GM12878 (cell line): ENCODE data around the gene SENP7. TPM values are rescaled to one million over a fixed set of nuclear protein-coding genes. Genes with fewer than 3 reads are reported as not detected.

Experiments used
- ATAC-seq: fragments of 200-7000 bp; cut with Tn5 transposase; 3 replicates; pipeline ENCODE4 v1.9.1; 2020; ENCODE audit warnings: mild to moderate bottlenecking, moderate library complexity
- BruUV-seq: library from RNA; stranded (reverse); fragments of 400-500 nt; replicated peaks from 2 replicates; lab custom pipeline; 2021; lab: Mats Ljungman, UMichigan
- CTCF ChIA-PET: fragments of 300-600 bp; sonication (Branson Sonifier 250); formaldehyde crosslinking; extraction: SDS; loops from one replicate; lab custom pipeline; 2021; ENCODE audit warnings: inconsistent platforms; lab: Yijun Ruan, JAX
- POLR2A ChIA-PET: fragments of 350-600 bp; formaldehyde crosslinking; extraction: SDS; loops from one replicate; lab custom pipeline; 2021; ENCODE audit warnings: inconsistent platforms; lab: Charles Lee
- RAD21 ChIA-PET: fragments of 300-600 bp; sonication (Branson Sonifier 250); formaldehyde crosslinking; loops from one replicate; lab custom pipeline; 2023; ENCODE audit warnings: antibody characterized with exemption; ENCODE audit not compliant: unreplicated experiment; lab: Charles Lee
- SMC1A ChIA-PET: fragments of 300-600 bp; sonication (Branson Sonifier 250); formaldehyde crosslinking; loops from one replicate; lab custom pipeline; 2023; ENCODE audit not compliant: unreplicated experiment, uncharacterized antibody; lab: Charles Lee
- DNase-seq: peaks from one replicate; pipeline ENCODE4 v3.0.0-alpha.2; 2011; ENCODE audit warnings: low read depth, low spot score
- FAIRE-seq: peaks from 3 replicates; lab custom pipeline; 2011; peaks lifted over from hg19 to GRCh38; lab: Jason Lieb, UNC
- H2AFZ ChIP-seq: 2 replicates; pipeline ENCODE4 v1.6.0; 2011; ENCODE audit warnings: low read depth, low read length, control low read depth; ENCODE audit not compliant: control insufficient read depth
- H3K27ac ChIP-seq: 2 replicates; pipeline ENCODE4 v1.5.1; 2011; ENCODE audit warnings: control low read depth; ENCODE audit not compliant: control insufficient read depth, insufficient read depth
- H3K27me3 ChIP-seq, 2 experiments: replicated peaks in 1 of 2; 2 replicates each; pipeline versions ENCODE4 v1.6.0 to v1.6.1; 2011; ENCODE audit warnings: low read length in 1 of 2; ENCODE audit not compliant: control insufficient read depth in 2 of 2, insufficient read depth in 2 of 2
- H3K36me3 ChIP-seq, 2 experiments: 2 replicates each; pipeline ENCODE4 v1.5.1; 2011; ENCODE audit warnings: low read length in 1 of 2; ENCODE audit not compliant: control insufficient read depth in 2 of 2, insufficient read depth in 2 of 2
- H3K4me1 ChIP-seq: 2 replicates; pipeline ENCODE4 v1.6.1; 2011; ENCODE audit warnings: mild to moderate bottlenecking, low read length, moderate library complexity, mixed read lengths; ENCODE audit not compliant: control insufficient read depth, insufficient read depth
- H3K4me2 ChIP-seq: 2 replicates; pipeline ENCODE4 v1.6.0; 2011; ENCODE audit warnings: control low read depth; ENCODE audit not compliant: control insufficient read depth, insufficient read depth
- H3K4me3 ChIP-seq: fragments of 200-600 bp; sonication (generic); 2 replicates; pipeline ENCODE4 v1.5.1; 2016
- H3K79me2 ChIP-seq: 2 replicates; pipeline ENCODE4 v1.6.0; 2011; ENCODE audit warnings: low read length; ENCODE audit not compliant: control insufficient read depth, insufficient read depth
- H3K9ac ChIP-seq: 2 replicates; pipeline ENCODE4 v1.8.0; 2011; ENCODE audit warnings: low read length, control low read depth, mixed read lengths; ENCODE audit not compliant: control insufficient read depth, insufficient read depth
- H3K9me3 ChIP-seq: replicated peaks from 3 replicates; pipeline ENCODE4 v1.5.1; 2011; ENCODE audit warnings: mild to moderate bottlenecking, low read length; ENCODE audit not compliant: control insufficient read depth, insufficient read depth
- H4K20me1 ChIP-seq: 2 replicates; pipeline ENCODE4 v1.6.0; 2011; ENCODE audit not compliant: control insufficient read depth, insufficient read depth
- BHLHE40 ChIP-seq, 2 experiments: fragments of 450-650 bp in 1 of 2; IDR thresholded peaks; 2 replicates each; pipeline ENCODE4 v1.6.1; 2011 to 2017; ENCODE audit warnings: low read depth in 2 of 2, borderline replicate concordance in 1 of 2, improper control_type of control experiment in 1 of 2, low read length in 1 of 2, mild to moderate bottlenecking in 1 of 2
- CREB1 ChIP-seq: IDR thresholded peaks from 2 replicates; pipeline ENCODE4 v1.6.1; 2012; ENCODE audit warnings: low read depth, mild to moderate bottlenecking, inconsistent platforms
- DPF2 ChIP-seq: fragments of 450-650 bp; IDR thresholded peaks from 2 replicates; pipeline ENCODE4 v1.6.1; 2017; ENCODE audit warnings: mild to moderate bottlenecking
- HCFC1 ChIP-seq: fragments of 150-350 bp; IDR thresholded peaks from 2 replicates; pipeline ENCODE4 v1.6.1; 2014; ENCODE audit warnings: low read length
- HDGF ChIP-seq: fragments of 450-650 bp; IDR thresholded peaks from 2 replicates; pipeline ENCODE4 v1.6.1; 2016; ENCODE audit warnings: antibody characterized with exemption
- LARP7 ChIP-seq: fragments of 450-650 bp; IDR thresholded peaks from 2 replicates; pipeline ENCODE4 v1.6.1; 2017; ENCODE audit warnings: mild to moderate bottlenecking
- MTA3 ChIP-seq: IDR thresholded peaks from 2 replicates; pipeline ENCODE4 v1.6.1; 2012; ENCODE audit warnings: low read length, inconsistent platforms, borderline replicate concordance
- NFXL1 ChIP-seq: fragments of 450-650 bp; IDR thresholded peaks from 2 replicates; pipeline ENCODE4 v1.6.1; 2017; ENCODE audit warnings: antibody characterized with exemption, mild to moderate bottlenecking, borderline replicate concordance
- NR2C1 ChIP-seq: fragments of 450-650 bp; IDR thresholded peaks from 2 replicates; pipeline ENCODE4 v1.6.1; 2017; ENCODE audit warnings: antibody characterized with exemption, mild to moderate bottlenecking, moderate library complexity
- PAX5 ChIP-seq: IDR thresholded peaks from 2 replicates; pipeline ENCODE4 v1.6.1; 2011; ENCODE audit warnings: low read depth, low read length, borderline replicate concordance
- RAD21 ChIP-seq: IDR thresholded peaks from 2 replicates; pipeline ENCODE4 v1.6.1; 2011; ENCODE audit warnings: mild to moderate bottlenecking, low read depth, low read length, moderate library complexity; ENCODE audit not compliant: insufficient read depth
- SIX5 ChIP-seq: IDR thresholded peaks from 2 replicates; pipeline ENCODE4 v1.6.1; 2011; ENCODE audit warnings: mild to moderate bottlenecking, low read depth, low read length, moderate library complexity; ENCODE audit not compliant: severe bottlenecking
- SREBF2 ChIP-seq: IDR thresholded peaks from 2 replicates; pipeline ENCODE4 v1.6.1; 2012; ENCODE audit warnings: mild to moderate bottlenecking, low read length
- TAF1 ChIP-seq: IDR thresholded peaks from 2 replicates; pipeline ENCODE4 v1.6.1; 2011; ENCODE audit warnings: mild to moderate bottlenecking, low read depth, low read length, borderline replicate concordance
- ZNF274 ChIP-seq: IDR thresholded peaks from one replicate; pipeline ENCODE4 v1.8.0; 2011; ENCODE audit not compliant: insufficient read length, insufficient read depth
- WGBS: methylation state at CpG from one replicate; pipeline ENCODE4 v1.1.6; 2016; ENCODE audit warnings: low lambda C conversion rate; ENCODE audit not compliant: insufficient replicate concordance, insufficient coverage; ENCODE audit errors: missing lambda C conversion rate; 5-methylcytosine and 5-hydroxymethylcytosine counted together
- in situ Hi-C: fragments of 300-500 bp; cut with MboI; formaldehyde crosslinking; loops from 9 replicates; pipeline ENCODE4 v1.14.3; 2018; ENCODE audit warnings: mixed read lengths
- intact Hi-C: fragments of 100-400 bp; cut with micrococcal nuclease; formaldehyde crosslinking; loops from one replicate; pipeline ENCODE4 v1.14.2; 2022; ENCODE audit not compliant: unreplicated experiment
- polyA plus RNA-seq, 11 experiments: library from polyadenylated mRNA; depleted of rRNA in 4 of 11; unstranded in 6 of 11; stranded (reverse) in 5 of 11; fragments of >200 nt; fragmentation: Nextera tagmentation in 4 of 11; fragmentation: Illumina TruSeq in 1 of 11; extraction: Ambion mirVana in 4 of 11; extraction: Trizol in 1 of 11; gene quantifications; 1 replicate in 1 of 11; 2 replicates in 10 of 11; pipeline versions ENCODE4 v1.2.1 to v1.2.3, GENCODE V29; 2011 to 2016; ENCODE audit warnings: inconsistent platforms in 2 of 11, missing spikeins in 2 of 11, low read depth in 1 of 11
- total RNA-seq, 4 experiments: library from RNA; depleted of rRNA in 3 of 4; stranded (reverse); fragments of >200 nt in 3 of 4; fragmentation: Illumina TruSeq in 1 of 4; extraction: Trizol in 1 of 4; gene quantifications; 2 replicates each; pipeline versions ENCODE4 v1.2.1 to v1.2.3, GENCODE V29; 2013 to 2021
- TF ChIP-seq, protein P1 (sequence below): IDR thresholded peaks from 2 replicates; pipeline ENCODE4 v1.6.1; 2011; ENCODE audit warnings: borderline replicate concordance, low read depth, mild to moderate bottlenecking, moderate library complexity, low read length; ENCODE audit not compliant: insufficient read depth, poor library complexity, severe bottlenecking
- TF ChIP-seq, protein P2 (sequence below): fragments of 450-650 bp; IDR thresholded peaks from 2 replicates; pipeline ENCODE4 v1.6.1; 2017; ENCODE audit warnings: mild to moderate bottlenecking
- TF ChIP-seq, protein P3 (sequence below): fragments of 450-650 bp; IDR thresholded peaks from 2 replicates; pipeline ENCODE4 v1.6.1; 2016; ENCODE audit warnings: mild to moderate bottlenecking
- TF ChIP-seq, protein P4 (sequence below): IDR thresholded peaks from 2 replicates; pipeline ENCODE4 v1.6.1; 2012; ENCODE audit warnings: low read depth, low read length, improper control_type of control experiment

SENP7 gene
- total and polyA plus RNA-seq, 10 of the 15 experiments (the other 5 are each of a cell fraction or from before 2014, with no cell fraction given): 2.6 to 14.7 (median 8.3) TPM

DNA sequence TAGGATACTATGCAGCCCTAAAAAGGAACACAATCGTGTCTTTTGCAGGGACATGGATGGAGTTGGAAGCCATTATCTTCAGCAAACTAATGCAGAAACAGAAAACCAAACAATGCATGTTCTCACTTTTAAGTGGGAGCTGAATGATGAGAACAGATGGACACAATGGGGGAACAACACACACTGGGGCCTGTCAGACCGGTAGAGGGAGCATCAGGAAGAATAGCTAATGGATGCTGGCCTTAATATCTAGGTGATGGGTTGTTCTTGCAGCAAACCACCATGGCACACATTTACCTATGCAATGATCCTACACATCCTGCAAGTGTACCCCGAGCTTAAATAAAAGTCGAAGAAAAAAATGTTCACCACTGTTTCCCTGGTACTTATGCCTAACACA lies 17.5 kb downstream of the SENP7 start (continued):
- TF ChIP-seq SIX5 (no peak), SREBF2 (no peak), ZNF274 (no peak)
- TF ChIP-seq, all 136 proteins: peak for 0

DNA sequence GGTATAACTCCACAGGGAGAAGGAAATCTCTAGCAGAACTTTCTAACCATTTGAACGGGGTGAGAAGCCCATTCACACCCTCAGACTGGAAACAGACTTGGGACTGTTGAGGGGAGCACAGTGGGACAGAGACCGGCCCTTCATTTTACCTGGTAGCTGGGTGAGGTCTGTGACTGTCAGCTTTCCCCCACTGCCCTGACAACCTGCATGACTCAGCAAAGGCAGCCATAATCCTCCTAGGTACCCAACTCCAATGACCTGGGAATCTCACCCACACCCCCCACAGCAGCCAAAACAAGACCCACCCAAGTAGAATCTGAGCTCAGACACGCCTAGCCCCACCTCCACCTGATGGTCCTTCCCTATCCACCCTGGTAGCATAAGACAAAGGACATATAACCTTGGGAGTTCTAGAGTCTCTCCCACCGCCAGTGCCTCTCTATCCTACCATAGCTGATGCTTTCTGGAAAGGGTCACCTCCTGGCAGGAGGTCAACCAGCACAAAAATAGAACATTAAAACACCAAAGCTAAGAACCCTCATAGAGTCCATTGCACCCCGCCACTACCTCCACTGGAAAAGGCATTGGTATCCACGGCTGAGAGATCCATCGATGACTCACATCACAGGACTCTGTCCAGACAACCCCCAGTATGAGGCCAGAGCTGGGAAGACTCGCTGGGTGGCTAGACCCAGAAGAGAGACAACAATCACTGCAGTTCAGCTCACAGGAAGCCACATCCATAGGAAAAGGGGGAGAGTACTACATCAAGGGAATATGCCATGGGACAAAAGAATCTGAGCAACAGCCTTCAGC lies 28.0 kb downstream of the SENP7 start:
- no peak overlapping the region for H3K4me3 ChIP-seq
- H3K4me1 ChIP-seq: no peaks in the 10 kb centered on the region
- no peaks in the 10 kb centered on the region; a peak in 1 of 4 replicates for H3K36me3 ChIP-seq
- H3K27ac ChIP-seq: no peak overlapping the region
- H4K20me1 ChIP-seq: no peaks in the 10 kb centered on the region
- WGBS: 80% methylated on average over 8 of the region's 8 CpGs
- no peaks in the 10 kb centered on the region for H3K9me3 ChIP-seq
- FAIRE-seq (no peak), DNase-seq (no peak), ATAC-seq (no peak)
- SMC1A ChIA-PET: interaction anchor here (0.5 to 1.0 kb wide), 3 partner anchors 20 to 659 kb away, joined by 3 read pairs; no protein-coding TSS in a partner anchor
- H3K9ac ChIP-seq: no peak overlapping the region
- CTCF ChIA-PET: interaction anchor here (0.5 kb wide), 1 partner anchor 762 kb away, joined by 7 read pairs; no protein-coding TSS in a partner anchor
- intact Hi-C loops (no loop called here), in situ Hi-C loops (no loop called here)
- H2AFZ ChIP-seq: no peak overlapping the region
- TF ChIP-seq HCFC1 (no peak), RAD21 (no peak), NFXL1 (no peak), HDGF (no peak), LARP7 (no peak), TAF1 (no peak), MTA3 (no peak), DPF2 (no peak), NR2C1 (no peak), PAX5 (no peak), CREB1 (no peak), BHLHE40 (IDR thresholded peaks at IDR 0.05; ENCODE audit: borderline replicate concordance in 1 of 2, low read depth in 2 of 2, low read length in 1 of 2) (no peak)
- TF ChIP-seq, protein P1, sequence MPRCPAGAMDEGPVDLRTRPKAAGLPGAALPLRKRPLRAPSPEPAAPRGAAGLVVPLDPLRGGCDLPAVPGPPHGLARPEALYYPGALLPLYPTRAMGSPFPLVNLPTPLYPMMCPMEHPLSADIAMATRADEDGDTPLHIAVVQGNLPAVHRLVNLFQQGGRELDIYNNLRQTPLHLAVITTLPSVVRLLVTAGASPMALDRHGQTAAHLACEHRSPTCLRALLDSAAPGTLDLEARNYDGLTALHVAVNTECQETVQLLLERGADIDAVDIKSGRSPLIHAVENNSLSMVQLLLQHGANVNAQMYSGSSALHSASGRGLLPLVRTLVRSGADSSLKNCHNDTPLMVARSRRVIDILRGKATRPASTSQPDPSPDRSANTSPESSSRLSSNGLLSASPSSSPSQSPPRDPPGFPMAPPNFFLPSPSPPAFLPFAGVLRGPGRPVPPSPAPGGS: no peak
- TF ChIP-seq, protein P2, sequence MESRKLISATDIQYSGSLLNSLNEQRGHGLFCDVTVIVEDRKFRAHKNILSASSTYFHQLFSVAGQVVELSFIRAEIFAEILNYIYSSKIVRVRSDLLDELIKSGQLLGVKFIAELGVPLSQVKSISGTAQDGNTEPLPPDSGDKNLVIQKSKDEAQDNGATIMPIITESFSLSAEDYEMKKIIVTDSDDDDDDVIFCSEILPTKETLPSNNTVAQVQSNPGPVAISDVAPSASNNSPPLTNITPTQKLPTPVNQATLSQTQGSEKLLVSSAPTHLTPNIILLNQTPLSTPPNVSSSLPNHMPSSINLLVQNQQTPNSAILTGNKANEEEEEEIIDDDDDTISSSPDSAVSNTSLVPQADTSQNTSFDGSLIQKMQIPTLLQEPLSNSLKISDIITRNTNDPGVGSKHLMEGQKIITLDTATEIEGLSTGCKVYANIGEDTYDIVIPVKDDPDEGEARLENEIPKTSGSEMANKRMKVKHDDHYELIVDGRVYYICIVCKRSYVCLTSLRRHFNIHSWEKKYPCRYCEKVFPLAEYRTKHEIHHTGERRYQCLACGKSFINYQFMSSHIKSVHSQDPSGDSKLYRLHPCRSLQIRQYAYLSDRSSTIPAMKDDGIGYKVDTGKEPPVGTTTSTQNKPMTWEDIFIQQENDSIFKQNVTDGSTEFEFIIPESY: no peak
- TF ChIP-seq, protein P3, sequence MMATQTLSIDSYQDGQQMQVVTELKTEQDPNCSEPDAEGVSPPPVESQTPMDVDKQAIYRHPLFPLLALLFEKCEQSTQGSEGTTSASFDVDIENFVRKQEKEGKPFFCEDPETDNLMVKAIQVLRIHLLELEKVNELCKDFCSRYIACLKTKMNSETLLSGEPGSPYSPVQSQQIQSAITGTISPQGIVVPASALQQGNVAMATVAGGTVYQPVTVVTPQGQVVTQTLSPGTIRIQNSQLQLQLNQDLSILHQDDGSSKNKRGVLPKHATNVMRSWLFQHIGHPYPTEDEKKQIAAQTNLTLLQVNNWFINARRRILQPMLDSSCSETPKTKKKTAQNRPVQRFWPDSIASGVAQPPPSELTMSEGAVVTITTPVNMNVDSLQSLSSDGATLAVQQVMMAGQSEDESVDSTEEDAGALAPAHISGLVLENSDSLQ: no peak
- TF ChIP-seq, protein P4, sequence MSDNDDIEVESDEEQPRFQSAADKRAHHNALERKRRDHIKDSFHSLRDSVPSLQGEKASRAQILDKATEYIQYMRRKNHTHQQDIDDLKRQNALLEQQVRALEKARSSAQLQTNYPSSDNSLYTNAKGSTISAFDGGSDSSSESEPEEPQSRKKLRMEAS: no peak
- no peaks in the 10 kb centered on the region for H3K27me3 ChIP-seq
- no peak overlapping the region for H3K4me2 ChIP-seq
- POLR2A ChIA-PET: no interaction called here
- RAD21 ChIA-PET: no interaction called here
- H3K79me2 ChIP-seq: no peaks in the 10 kb centered on the region
- no TSS peak for BruUV-seq
